ENCODE results near the gene ADSS2.

ADSS2 gene

GRCh38 chr1:244429818-244430217 lies 21.9 kb downstream of the ADSS2 start:
- Histone ChIP-seq H2BK12ac (ENCODE audit: low read length in 2 of 2) (no peak overlapping the region), H3K27ac (ENCODE audit: low read length, poor library complexity, severe bottlenecking) (no peak overlapping the region), H2BK15ac (ENCODE audit: low read depth, poor library complexity, severe bottlenecking) (no peak overlapping the region), H2BK5ac (ENCODE audit: low read depth, low read length, poor library complexity, severe bottlenecking) (no peak overlapping the region), H3K14ac (ENCODE audit: low read length in 2 of 2) (no peak overlapping the region), H4K91ac (ENCODE audit: low read length) (no peak overlapping the region), H2BK120ac (ENCODE audit: low read depth, low read length) (no peak overlapping the region), H4K8ac (ENCODE audit: low read length) (no peak overlapping the region), H3K4ac (ENCODE audit: low read depth in 1 of 2, low read length in 2 of 2) (no peak overlapping the region), H3K4me3 (ENCODE audit: insufficient read depth in 1 of 2, low read depth in 1 of 2, low read length in 2 of 2) (no peak overlapping the region), H3K4me2 (ENCODE audit: low read length, poor library complexity, severe bottlenecking) (no peak overlapping the region), H2AFZ (ENCODE audit: low read depth, low read length) (no peak overlapping the region), H3K9ac (ENCODE audit: low read length) (no peak overlapping the region), H2AK5ac (ENCODE audit: low read length, severe bottlenecking) (no peak overlapping the region), H3K18ac (ENCODE audit: low read depth in 1 of 2, low read length in 2 of 2) (no peak overlapping the region), H3K4me1 (ENCODE audit: control insufficient read depth, insufficient read depth, low read depth, low read length) (no peaks in the 10 kb centered on the region), H3K79me1 (replicated peaks; ENCODE audit: low read length, poor library complexity, severe bottlenecking) (peaks cover 11% of the 10 kb centered on the region), H3K36me3 (ENCODE audit: control insufficient read depth in 1 of 2, insufficient read depth in 2 of 2, low read depth in 1 of 2, low read length in 2 of 2) (peaks cover 6 to 72% of the 10 kb centered on the region in 2 experiments), H3K27me3 (ENCODE audit: control insufficient read depth in 1 of 2, insufficient read depth in 1 of 2, low read length in 2 of 2) (no peaks in the 10 kb centered on the region), H3K9me3 (ENCODE audit: control insufficient read depth, low read length) (no peaks in the 10 kb centered on the region), H3K23ac (ENCODE audit: low read length in 2 of 2) (no peak overlapping the region)
- no CpG with 5 or more reads among the region's 3 CpGs for WGBS
- DNase-seq: no peak

- Histone ChIP-seq H3K79me1 (replicated peaks; ENCODE audit: low read length, poor library complexity, severe bottlenecking) (peaks cover 6% of the 10 kb centered on the region), H2BK15ac (ENCODE audit: low read depth, poor library complexity, severe bottlenecking) (no peak overlapping the region), H3K4me1 (ENCODE audit: control insufficient read depth, insufficient read depth, low read depth, low read length) (no peaks in the 10 kb centered on the region), H3K9me3 (ENCODE audit: control insufficient read depth, low read length) (no peaks in the 10 kb centered on the region), H4K91ac (ENCODE audit: low read length) (no peak overlapping the region), H4K8ac (ENCODE audit: low read length) (no peak overlapping the region), H2AK5ac (ENCODE audit: low read length, severe bottlenecking) (no peak overlapping the region), H3K14ac (ENCODE audit: low read length in 2 of 2) (no peak overlapping the region), H3K27ac (ENCODE audit: low read length, poor library complexity, severe bottlenecking) (no peak overlapping the region), H2BK5ac (ENCODE audit: low read depth, low read length, poor library complexity, severe bottlenecking) (no peak overlapping the region), H3K27me3 (ENCODE audit: control insufficient read depth in 1 of 2, insufficient read depth in 1 of 2, low read length in 2 of 2) (no peaks in the 10 kb centered on the region), H3K4me2 (ENCODE audit: low read length, poor library complexity, severe bottlenecking) (no peak overlapping the region), H3K36me3 (ENCODE audit: control insufficient read depth in 1 of 2, insufficient read depth in 2 of 2, low read depth in 1 of 2, low read length in 2 of 2) (peaks cover 0 to 81% of the 10 kb centered on the region in 2 experiments), H3K18ac (ENCODE audit: low read depth in 1 of 2, low read length in 2 of 2) (no peak overlapping the region), H3K23ac (ENCODE audit: low read length in 2 of 2) (no peak overlapping the region), H2AFZ (ENCODE audit: low read depth, low read length) (no peak overlapping the region), H3K9ac (ENCODE audit: low read length) (no peak overlapping the region), H3K4ac (ENCODE audit: low read depth in 1 of 2, low read length in 2 of 2) (no peak overlapping the region), H2BK120ac (ENCODE audit: low read depth, low read length) (no peak overlapping the region), H3K4me3 (ENCODE audit: insufficient read depth in 1 of 2, low read depth in 1 of 2, low read length in 2 of 2) (no peak overlapping the region), H2BK12ac (ENCODE audit: low read length in 2 of 2) (no peak overlapping the region)
- DNase-seq: no peak
Measured at GRCh38 chr1:244427647-244428046, 24.1 kb downstream of the ADSS2 start.

- no peak overlapping the region for H3K27ac ChIP-seq (ENCODE audit: low read length, poor library complexity, severe bottlenecking)
- no peak overlapping the region for H3K9ac ChIP-seq (ENCODE audit: low read length)
- no peak for DNase-seq
- no peak overlapping the region for H4K91ac ChIP-seq (ENCODE audit: low read length)
- H2AK5ac ChIP-seq (ENCODE audit: low read length, severe bottlenecking): no peak overlapping the region
- H2AFZ ChIP-seq (ENCODE audit: low read depth, low read length): no peak overlapping the region
- no peaks in the 10 kb centered on the region for H3K27me3 ChIP-seq (ENCODE audit: control insufficient read depth in 1 of 2, insufficient read depth in 1 of 2, low read length in 2 of 2)
- H3K23ac ChIP-seq (ENCODE audit: low read length in 2 of 2): no peak overlapping the region
- no peak overlapping the region for H3K4me2 ChIP-seq (ENCODE audit: low read length, poor library complexity, severe bottlenecking)
- H4K8ac ChIP-seq (ENCODE audit: low read length): no peak overlapping the region
- no peak overlapping the region for H3K4ac ChIP-seq (ENCODE audit: low read depth in 1 of 2, low read length in 2 of 2)
- no peak overlapping the region for H2BK5ac ChIP-seq (ENCODE audit: low read depth, low read length, poor library complexity, severe bottlenecking)
- H3K9me3 ChIP-seq (ENCODE audit: control insufficient read depth, low read length): no peaks in the 10 kb centered on the region
- no peak overlapping the region for H2BK15ac ChIP-seq (ENCODE audit: low read depth, poor library complexity, severe bottlenecking)
- 93% methylated on average over 1 of the region's 2 CpGs for WGBS
- no peak overlapping the region for H3K14ac ChIP-seq (ENCODE audit: low read length in 2 of 2)
- no peak overlapping the region for H3K4me3 ChIP-seq (ENCODE audit: insufficient read depth in 1 of 2, low read depth in 1 of 2, low read length in 2 of 2)
- no peaks in the 10 kb centered on the region for H3K4me1 ChIP-seq (ENCODE audit: control insufficient read depth, insufficient read depth, low read depth, low read length)
- H3K79me1 ChIP-seq (replicated peaks; ENCODE audit: low read length, poor library complexity, severe bottlenecking): peaks cover 9% of the 10 kb centered on the region
- no peak overlapping the region for H2BK12ac ChIP-seq (ENCODE audit: low read length in 2 of 2)
- no peak overlapping the region for H2BK120ac ChIP-seq (ENCODE audit: low read depth, low read length)
- no peak overlapping the region for H3K18ac ChIP-seq (ENCODE audit: low read depth in 1 of 2, low read length in 2 of 2)
- H3K36me3 ChIP-seq (ENCODE audit: control insufficient read depth in 1 of 2, insufficient read depth in 2 of 2, low read depth in 1 of 2, low read length in 2 of 2): peaks cover 7 to 85% of the 10 kb centered on the region in 2 experiments
Measured at GRCh38 chr1:244424649-244425334, 26.9 kb downstream of the ADSS2 start.

- no peak for DNase-seq
- no peaks in the 10 kb centered on the region for H3K27me3 ChIP-seq (ENCODE audit: control insufficient read depth in 1 of 2, insufficient read depth in 1 of 2, low read length in 2 of 2)
Measured at GRCh38 chr1:244422174-244422573, 29.5 kb downstream of the ADSS2 start.

More at GRCh38 chr1:244422174-244422573, 29.5 kb downstream of the ADSS2 start:
- Histone ChIP-seq H3K23ac (ENCODE audit: low read length in 2 of 2) (no peak overlapping the region), H4K8ac (ENCODE audit: low read length) (no peak overlapping the region), H4K91ac (ENCODE audit: low read length) (no peak overlapping the region), H3K4me2 (ENCODE audit: low read length, poor library complexity, severe bottlenecking) (no peak overlapping the region), H2BK15ac (ENCODE audit: low read depth, poor library complexity, severe bottlenecking) (no peak overlapping the region), H2BK5ac (ENCODE audit: low read depth, low read length, poor library complexity, severe bottlenecking) (no peak overlapping the region), H3K27ac (ENCODE audit: low read length, poor library complexity, severe bottlenecking) (no peak overlapping the region), H2AK5ac (ENCODE audit: low read length, severe bottlenecking) (no peak overlapping the region), H3K36me3 (ENCODE audit: control insufficient read depth in 1 of 2, insufficient read depth in 2 of 2, low read depth in 1 of 2, low read length in 2 of 2) (peaks cover 11 to 93% of the 10 kb centered on the region in 2 experiments), H3K4me1 (ENCODE audit: control insufficient read depth, insufficient read depth, low read depth, low read length) (no peaks in the 10 kb centered on the region), H3K18ac (ENCODE audit: low read depth in 1 of 2, low read length in 2 of 2) (no peak overlapping the region), H3K4ac (ENCODE audit: low read depth in 1 of 2, low read length in 2 of 2) (no peak overlapping the region), H3K79me1 (replicated peaks; ENCODE audit: low read length, poor library complexity, severe bottlenecking) (peaks cover 9% of the 10 kb centered on the region), H2AFZ (ENCODE audit: low read depth, low read length) (no peak overlapping the region), H3K14ac (ENCODE audit: low read length in 2 of 2) (no peak overlapping the region), H3K4me3 (ENCODE audit: insufficient read depth in 1 of 2, low read depth in 1 of 2, low read length in 2 of 2) (no peak overlapping the region), H2BK12ac (ENCODE audit: low read length in 2 of 2) (no peak overlapping the region), H2BK120ac (ENCODE audit: low read depth, low read length) (no peak overlapping the region), H3K9ac (ENCODE audit: low read length) (no peak overlapping the region), H3K9me3 (ENCODE audit: control insufficient read depth, low read length) (no peaks in the 10 kb centered on the region)
- 88% methylated on average over 1 of the region's 1 CpG for WGBS
